Upper lobe of left lung (tissue), 6 donors: ENCODE data around the gene YTHDF2. TPM values are rescaled to one million over a fixed set of nuclear protein-coding genes. Genes with fewer than 3 reads are reported as not detected.
A peak's percentile ranks its signal among the peaks of the same experiment; 100 is the strongest.

ENCODE experiments used
- ATAC-seq, 2 donors: fragments of 200-7000 bp; cut with Tn5 transposase; one replicate each; pipeline ENCODE4 v1.9.1; 2022; ENCODE audit warnings: mild to moderate bottlenecking in 2 of 2, moderate library complexity in 2 of 2; ENCODE audit not compliant: low FRiP score in 2 of 2
- DNase-seq, 2 donors: peaks; one replicate each; pipeline ENCODE4 v3.0.0-alpha.2; 2019 to 2020
- H3K27ac ChIP-seq, 4 donors: fragments of 200-600 bp; sonication (generic); one replicate each; pipeline ENCODE4 v1.5.1; 2016 to 2019
- H3K27me3 ChIP-seq, 4 donors: fragments of 200-600 bp; sonication (generic); one replicate each; pipeline ENCODE4 v1.5.1; 2017 to 2019
- H3K36me3 ChIP-seq, 4 donors: fragments of 200-600 bp; sonication (generic); one replicate each; pipeline ENCODE4 v1.5.1; 2016 to 2019
- H3K4me1 ChIP-seq, 4 donors: fragments of 200-600 bp; sonication (generic); one replicate each; pipeline ENCODE4 v1.5.1; 2018 to 2019
- H3K4me3 ChIP-seq, 4 donors: fragments of 200-600 bp; sonication (generic); one replicate each; pipeline ENCODE4 v1.5.1; 2017 to 2019; ENCODE audit warnings: mild to moderate bottlenecking in 2 of 4, moderate library complexity in 1 of 4
- H3K9me3 ChIP-seq, 4 donors: fragments of 200-600 bp; sonication (generic); one replicate each; pipeline ENCODE4 v1.5.1; 2018 to 2019
- EP300 ChIP-seq, 4 donors: sonication (generic); formaldehyde crosslinking; IDR thresholded peaks; one replicate each; pipeline ENCODE4 v1.5.1; 2017; ENCODE audit warnings: antibody characterized with exemption in 4 of 4, control low read depth in 2 of 4
- POLR2A ChIP-seq, 4 donors: fragments of 450-650 bp; IDR thresholded peaks; one replicate each; pipeline ENCODE4 v1.5.1; 2016 to 2017; ENCODE audit warnings: antibody characterized with exemption in 4 of 4, mild to moderate bottlenecking in 2 of 4
- POLR2AphosphoS5 ChIP-seq, 2 donors: sonication (generic); formaldehyde crosslinking; IDR thresholded peaks; one replicate each; pipeline ENCODE4 v1.5.1; 2017; ENCODE audit warnings: antibody characterized with exemption in 2 of 2
- WGBS, 2 donors: methylation state at CpG; one replicate each; pipeline ENCODE4 v1.1.5; 2017 to 2018; 5-methylcytosine and 5-hydroxymethylcytosine counted together
- total RNA-seq, 6 donors: library from RNA; depleted of rRNA in 4 of 6; stranded (reverse); fragments of >200 nt in 4 of 6; gene quantifications; one replicate each; pipeline versions ENCODE4 v1.1.0 to v1.2.1, GENCODE V29; 2016 to 2021
- TF ChIP-seq, protein P1 (sequence below), 6 experiments: fragments of 450-650 bp in 4 of 6; fragments of 200-600 bp in 2 of 6; sonication (generic) in 2 of 6; IDR thresholded peaks; one replicate each; pipeline ENCODE4 v1.5.1; 2016 to 2019; ENCODE audit warnings: antibody characterized with exemption in 6 of 6
- donor health status: DM: no; HTN: no; CAD: no; lungs with moderate emphysema.
- donor health status: DM: no; HTN: yes; CAD: no; lungs with severe emphysema.

Gene YTHDF2
- total RNA-seq, 6 donors from 2014 or later, result 40.1 to 72.5 (median 59.0) TPM

DNA sequence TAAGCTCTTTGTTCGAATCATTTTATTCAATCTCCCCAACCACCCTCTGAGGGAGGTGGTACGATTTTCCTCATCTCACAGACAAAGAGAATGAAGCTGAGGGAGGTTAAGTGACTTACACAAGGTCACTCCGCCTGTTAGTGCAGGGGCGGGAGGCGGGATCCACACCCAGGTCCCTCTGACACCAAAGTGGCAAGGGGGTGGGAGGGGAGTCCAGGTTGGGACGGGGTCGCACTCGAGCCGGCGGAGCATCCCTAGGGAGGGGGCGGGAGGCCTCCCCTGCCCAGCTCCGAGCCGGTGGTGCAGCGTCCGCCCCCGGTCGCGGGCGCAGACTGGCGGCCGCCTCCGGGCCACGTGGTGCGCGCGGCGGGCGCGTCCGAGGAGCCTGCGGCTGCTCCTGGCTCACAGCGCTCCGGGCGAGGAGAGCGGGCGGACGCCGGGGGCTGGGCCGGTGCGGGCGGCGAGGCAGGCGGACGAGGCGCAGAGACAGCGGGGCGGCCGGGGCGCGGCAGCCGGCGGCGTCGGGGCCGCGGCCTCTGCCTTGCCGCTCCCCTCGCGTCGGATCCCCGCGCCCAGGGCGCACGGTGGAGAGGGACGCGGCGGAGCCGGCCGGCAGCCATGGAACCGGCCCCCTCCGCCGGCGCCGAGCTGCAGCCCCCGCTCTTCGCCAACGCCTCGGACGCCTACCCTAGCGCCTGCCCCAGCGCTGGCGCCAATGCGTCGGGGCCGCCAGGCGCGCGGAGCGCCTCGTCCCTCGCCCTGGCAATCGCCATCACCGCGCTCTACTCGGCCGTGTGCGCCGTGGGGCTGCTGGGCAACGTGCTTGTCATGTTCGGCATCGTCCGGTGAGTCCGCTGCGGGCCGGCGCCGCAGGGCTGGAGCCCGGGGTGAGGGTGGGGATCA lies 75.3 kb downstream of the YTHDF2 start, which contains the start of gene OPRD1:
OPRD1 (plus strand) TSS at position 405 of the 903 bp plus-strand sequence; CDS start at position 619, 214 bp downstream.
- no peaks in the 10 kb centered on the region for H3K36me3 ChIP-seq
- H3K4me1 ChIP-seq, result peaks cover 0 to 11% (median 2%) of the 10 kb centered on the region in 4 donors
- no peaks in the 10 kb centered on the region for H3K9me3 ChIP-seq
- DNase-seq (peak in 1 of 2 donors; percentile 81), ATAC-seq (no peak)
- no peak within 1 kb of the TSS for H3K4me3 ChIP-seq
- H3K27me3 ChIP-seq, result peaks cover 0 to 21% (median 8%) of the 10 kb centered on the region in 4 donors
- TF ChIP-seq POLR2AphosphoS5 (IDR thresholded peaks at IDR 0.05) (no peak), POLR2A (IDR thresholded peaks at IDR 0.05) (no peak), EP300 (IDR thresholded peaks at IDR 0.05) (no peak)
- TF ChIP-seq, protein P1, sequence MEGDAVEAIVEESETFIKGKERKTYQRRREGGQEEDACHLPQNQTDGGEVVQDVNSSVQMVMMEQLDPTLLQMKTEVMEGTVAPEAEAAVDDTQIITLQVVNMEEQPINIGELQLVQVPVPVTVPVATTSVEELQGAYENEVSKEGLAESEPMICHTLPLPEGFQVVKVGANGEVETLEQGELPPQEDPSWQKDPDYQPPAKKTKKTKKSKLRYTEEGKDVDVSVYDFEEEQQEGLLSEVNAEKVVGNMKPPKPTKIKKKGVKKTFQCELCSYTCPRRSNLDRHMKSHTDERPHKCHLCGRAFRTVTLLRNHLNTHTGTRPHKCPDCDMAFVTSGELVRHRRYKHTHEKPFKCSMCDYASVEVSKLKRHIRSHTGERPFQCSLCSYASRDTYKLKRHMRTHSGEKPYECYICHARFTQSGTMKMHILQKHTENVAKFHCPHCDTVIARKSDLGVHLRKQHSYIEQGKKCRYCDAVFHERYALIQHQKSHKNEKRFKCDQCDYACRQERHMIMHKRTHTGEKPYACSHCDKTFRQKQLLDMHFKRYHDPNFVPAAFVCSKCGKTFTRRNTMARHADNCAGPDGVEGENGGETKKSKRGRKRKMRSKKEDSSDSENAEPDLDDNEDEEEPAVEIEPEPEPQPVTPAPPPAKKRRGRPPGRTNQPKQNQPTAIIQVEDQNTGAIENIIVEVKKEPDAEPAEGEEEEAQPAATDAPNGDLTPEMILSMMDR (IDR thresholded peaks at IDR 0.05), result no peak
- 9 to 58% methylated on average over 2 to 21 of the region's 108 CpGs for WGBS, 2 donors
- H3K27ac ChIP-seq, result no peak within 1 kb of the TSS

DNA sequence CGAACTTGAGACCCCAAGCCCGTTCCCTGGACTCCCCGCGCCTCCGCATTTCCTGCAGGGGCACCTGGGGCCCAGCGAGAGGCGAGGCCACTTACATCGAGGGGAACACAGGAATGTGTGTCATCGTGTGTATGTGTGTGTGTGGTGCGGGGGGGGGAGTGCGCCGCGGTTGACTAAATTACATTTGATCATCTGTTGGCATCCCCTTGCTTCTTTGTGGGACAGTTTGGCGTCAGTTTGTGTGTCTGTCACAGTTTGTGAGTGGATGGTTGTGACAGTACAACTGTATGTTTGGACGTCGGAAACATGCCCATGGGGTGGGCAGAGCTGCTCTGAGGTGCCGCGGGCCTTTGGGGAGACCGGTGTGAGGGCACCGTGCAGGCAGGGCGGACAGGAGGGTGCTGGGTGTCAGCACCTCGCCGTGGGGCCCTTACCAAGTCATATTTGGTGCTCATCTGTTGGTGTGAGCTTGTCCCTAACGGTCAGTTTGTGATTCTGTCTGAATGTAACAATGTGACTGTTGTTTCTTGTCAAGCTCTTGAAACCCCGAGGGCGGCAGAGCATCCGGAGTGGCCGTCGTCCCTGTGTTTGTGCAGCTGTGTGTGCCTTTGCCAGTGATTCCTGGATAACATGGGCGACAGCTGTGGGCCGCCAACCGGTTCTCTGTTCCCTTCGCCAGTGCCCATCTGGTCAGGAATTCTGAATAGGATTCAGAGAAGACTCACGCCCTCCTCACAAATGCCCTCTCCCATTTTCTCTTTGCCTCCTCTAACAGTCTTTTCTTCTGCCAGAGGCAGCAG lies 76.1 kb downstream of the YTHDF2 start:
- Histone ChIP-seq H3K4me1 (peaks cover 0 to 11% (median 2%) of the 10 kb centered on the region in 4 donors), H3K27ac (no peak overlapping the region), H3K4me3 (no peak overlapping the region), H3K27me3 (peaks cover 0 to 21% (median 8%) of the 10 kb centered on the region in 4 donors), H3K36me3 (no peaks in the 10 kb centered on the region), H3K9me3 (no peaks in the 10 kb centered on the region)
- DNase-seq (no peak), ATAC-seq (no peak)
- 38 to 43% methylated on average over 14 to 34 of the region's 34 CpGs for WGBS, 2 donors
- TF ChIP-seq EP300 (IDR thresholded peaks at IDR 0.05) (no peak), POLR2AphosphoS5 (IDR thresholded peaks at IDR 0.05) (no peak), POLR2A (IDR thresholded peaks at IDR 0.05) (no peak)
- TF ChIP-seq, protein P1 (IDR thresholded peaks at IDR 0.05), result no peak

DNA sequence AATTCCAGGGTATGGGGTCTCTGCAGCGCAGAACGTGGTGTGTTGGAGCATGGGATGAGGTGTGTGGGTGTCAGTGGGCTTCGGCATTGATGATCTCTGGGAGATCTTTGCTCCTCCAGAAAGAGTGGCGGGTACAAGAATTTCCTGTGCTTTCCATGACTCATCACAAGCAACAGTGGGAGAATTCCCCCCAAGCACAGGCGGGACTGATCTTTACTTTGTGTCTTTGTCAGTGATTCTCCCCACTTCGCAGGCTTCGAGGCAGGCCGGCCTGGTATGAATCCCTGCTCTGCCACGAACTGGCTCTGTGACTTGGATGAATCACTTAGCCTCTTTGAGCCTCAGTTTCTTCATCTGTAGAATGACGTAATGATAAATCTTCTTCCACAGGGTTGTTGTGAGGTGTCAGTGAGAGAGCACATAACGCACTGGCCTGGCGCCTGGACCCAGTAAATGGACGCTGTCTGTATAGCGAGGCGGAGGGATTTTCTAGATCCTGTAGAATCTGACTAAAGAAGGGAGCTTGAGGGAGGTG lies 77.3 kb downstream of the YTHDF2 start:
- H3K4me3 ChIP-seq, result no peak overlapping the region
- no peaks in the 10 kb centered on the region for H3K9me3 ChIP-seq
- peaks cover 0 to 11% (median 2%) of the 10 kb centered on the region in 4 donors for H3K4me1 ChIP-seq
- no peaks in the 10 kb centered on the region for H3K36me3 ChIP-seq
- DNase-seq, result no peak
- H3K27me3 ChIP-seq, result peaks cover 0 to 21% (median 8%) of the 10 kb centered on the region in 4 donors
- WGBS, 2 donors, result 90 to 91% methylated on average over 15 of the region's 15 CpGs
- no peak for ATAC-seq
- no peak overlapping the region for H3K27ac ChIP-seq
- TF ChIP-seq EP300 (IDR thresholded peaks at IDR 0.05) (no peak), POLR2AphosphoS5 (IDR thresholded peaks at IDR 0.05) (no peak), POLR2A (IDR thresholded peaks at IDR 0.05) (no peak)
- TF ChIP-seq, protein P1 (IDR thresholded peaks at IDR 0.05), result no peak

DNA sequence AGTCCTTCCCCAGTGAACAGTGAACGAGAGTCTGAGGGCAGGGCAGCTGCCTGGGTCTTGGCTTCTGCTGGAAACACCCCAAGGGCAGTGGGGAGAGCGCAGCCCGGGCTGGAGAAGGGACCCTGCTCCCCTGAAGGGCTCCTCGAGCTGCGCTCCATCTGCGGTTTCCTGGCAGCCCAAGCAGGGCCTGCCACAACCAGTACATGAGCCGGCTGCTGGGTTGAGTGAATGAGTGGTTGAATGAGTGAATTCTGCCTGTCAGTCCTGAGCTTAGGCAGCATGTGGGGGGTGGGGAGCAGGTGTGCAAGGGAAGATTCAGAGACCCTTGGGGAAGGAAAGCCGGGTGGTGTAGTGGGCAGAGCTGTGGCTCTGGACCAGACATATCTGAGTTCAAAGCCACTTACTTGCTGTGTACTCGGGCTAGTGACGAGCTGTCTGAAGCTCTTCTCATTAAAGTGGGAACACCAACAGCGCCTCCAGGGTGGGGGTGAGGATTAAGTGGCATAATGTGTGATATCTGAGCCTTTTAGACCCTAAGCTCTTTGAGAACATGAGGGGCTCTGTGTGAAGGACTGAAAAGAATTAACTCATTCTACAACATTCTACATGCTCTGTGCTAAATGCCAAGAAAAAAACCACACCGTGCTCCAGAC lies 78.9 kb downstream of the YTHDF2 start:
- no peaks in the 10 kb centered on the region for H3K9me3 ChIP-seq
- no peaks in the 10 kb centered on the region for H3K36me3 ChIP-seq
- H3K27ac ChIP-seq, result no peak overlapping the region
- DNase-seq (no peak), ATAC-seq (no peak)
- H3K27me3 ChIP-seq, result peaks cover 0 to 21% (median 8%) of the 10 kb centered on the region in 4 donors
- 34 to 39% methylated on average over 11 of the region's 12 CpGs for WGBS, 2 donors
- H3K4me1 ChIP-seq, result peaks cover 0 to 11% (median 2%) of the 10 kb centered on the region in 4 donors
- TF ChIP-seq POLR2A (IDR thresholded peaks at IDR 0.05) (no peak), POLR2AphosphoS5 (IDR thresholded peaks at IDR 0.05) (no peak), EP300 (IDR thresholded peaks at IDR 0.05) (no peak)
- TF ChIP-seq, protein P1 (IDR thresholded peaks at IDR 0.05), result no peak
- no peak overlapping the region for H3K4me3 ChIP-seq
